CD4-positive, alpha-beta memory T cell (primary cell): ENCODE data around the gene EVC. TPM values are rescaled to one million over a fixed set of nuclear protein-coding genes. Genes with fewer than 3 reads are reported as not detected.

Experiments
- polyA plus RNA-seq, 2 donors: library from polyadenylated mRNA; unstranded; fragments of 300-500 nt; fragmentation: Illumina TruSeq; gene quantifications; one replicate each; pipeline ENCODE4 v1.2.3, GENCODE V29; 2021
- total RNA-seq, 2 experiments: library from RNA; stranded (reverse); gene quantifications; one replicate each; pipeline ENCODE4 v1.2.3, GENCODE V29; 2021

Gene EVC
- total and polyA plus RNA-seq, 4 experiments from 2014 or later: 0.17 to 2.9 (median 2.1) TPM; not detected in 1

Other genes with a start within 250 kb of the EVC start
- gene EVC2, start 2.6 kb upstream of the EVC start, total RNA-seq: 1 to 10 TPM; 3.2 to 3.3 TPM
- under 1 TPM; 0.31 to 0.86 TPM for gene EVC2, start 2.6 kb upstream of the EVC start, polyA plus RNA-seq
- not detected for gene CRMP1, start 181.9 kb downstream of the EVC start, total RNA-seq
- not detected for gene CRMP1, start 181.9 kb downstream of the EVC start, polyA plus RNA-seq